K562 (cell line): Measurements from ENCODE around the gene C1orf198.

Experiments used
- CREB1 ChIP-seq, 2 experiments: sonication (generic) in 1 of 2; formaldehyde crosslinking in 1 of 2; IDR thresholded peaks; 2 replicates each; pipeline versions ENCODE4 v1.6.1 to v1.8.0; 2012 to 2022; ENCODE audit warnings: inconsistent platforms in 1 of 2, mild to moderate bottlenecking in 1 of 2, missing genetic modification reagents in 1 of 2, moderate library complexity in 1 of 2
- E2F1 ChIP-seq: sonication (generic); formaldehyde crosslinking; IDR thresholded peaks from 2 replicates; pipeline ENCODE4 v1.8.1; 2023; ENCODE audit warnings: mild to moderate bottlenecking, missing genetic modification reagents, moderate library complexity
- EP300 ChIP-seq: IDR thresholded peaks from 2 replicates; pipeline ENCODE4 v1.6.1; 2012; ENCODE audit warnings: low read length, improper control_type of control experiment
- EZH2 ChIP-seq: IDR thresholded peaks from 2 replicates; pipeline ENCODE4 v1.6.1; 2012; ENCODE audit warnings: low read depth, mild to moderate bottlenecking, inconsistent platforms, low read length, borderline replicate concordance
- FOXJ3 ChIP-seq: sonication (generic); formaldehyde crosslinking; IDR thresholded peaks from 2 replicates; pipeline ENCODE4 v1.4.0; 2020; ENCODE audit warnings: mild to moderate bottlenecking, missing genetic modification reagents
- KLF16 ChIP-seq: IDR thresholded peaks from 2 replicates; pipeline ENCODE4 v1.6.1; 2016; ENCODE audit warnings: antibody characterized with exemption
- MYC ChIP-seq, 2 experiments: fragments of 250-450 bp in 1 of 2; sonication (Bioruptor Pico) in 1 of 2; IDR thresholded peaks; 2 replicates each; pipeline versions ENCODE4 v1.5.1 to v1.6.1; 2012 to 2021; ENCODE audit warnings: low read depth in 2 of 2, borderline replicate concordance in 1 of 2, improper control_type of control experiment in 1 of 2, low read length in 1 of 2, mild to moderate bottlenecking in 1 of 2, moderate library complexity in 1 of 2
- NCOA6 ChIP-seq: fragments of 450-650 bp; IDR thresholded peaks from 2 replicates; pipeline ENCODE4 v1.6.1; 2017; ENCODE audit warnings: mild to moderate bottlenecking
- NFE2L1 ChIP-seq: fragments of 450-650 bp; IDR thresholded peaks from 2 replicates; pipeline ENCODE4 v1.6.1; 2016; ENCODE audit warnings: missing genetic modification characterization, low read depth, mild to moderate bottlenecking, missing compliant biosample characterization, moderate library complexity, borderline replicate concordance
- POLR2AphosphoS2 ChIP-seq: IDR thresholded peaks from 2 replicates; pipeline ENCODE4 v1.6.1; 2012; ENCODE audit warnings: low read length, improper control_type of control experiment
- SIX5 ChIP-seq, 2 experiments: IDR thresholded peaks; 2 replicates each; pipeline ENCODE4 v1.6.1; 2011; ENCODE audit warnings: low read length in 2 of 2, borderline replicate concordance in 1 of 2, low read depth in 1 of 2, mild to moderate bottlenecking in 1 of 2, moderate library complexity in 1 of 2; ENCODE audit not compliant: insufficient read depth in 1 of 2
- ZNF217 ChIP-seq: sonication (generic); formaldehyde crosslinking; IDR thresholded peaks from 2 replicates; pipeline ENCODE4 v1.8.0; 2022; ENCODE audit warnings: mild to moderate bottlenecking, missing genetic modification reagents
- TF ChIP-seq, protein P1 (sequence below), 3 experiments: IDR thresholded peaks in 2 of 3; conservative IDR thresholded peaks in 1 of 3; 2 replicates each; pipeline ENCODE4 v1.5.1; 2011 to 2012; ENCODE audit warnings: low read length in 3 of 3, mild to moderate bottlenecking in 3 of 3, control low read depth in 2 of 3, improper control_type of control experiment in 1 of 3, inconsistent platforms in 1 of 3, low read depth in 1 of 3, mixed read lengths in 1 of 3, moderate library complexity in 1 of 3; ENCODE audit not compliant: insufficient read depth in 2 of 3

GRCh38 chr1:230836347-230836746, 32.0 kb downstream of the C1orf198 start:
- TF ChIP-seq, protein P1, sequence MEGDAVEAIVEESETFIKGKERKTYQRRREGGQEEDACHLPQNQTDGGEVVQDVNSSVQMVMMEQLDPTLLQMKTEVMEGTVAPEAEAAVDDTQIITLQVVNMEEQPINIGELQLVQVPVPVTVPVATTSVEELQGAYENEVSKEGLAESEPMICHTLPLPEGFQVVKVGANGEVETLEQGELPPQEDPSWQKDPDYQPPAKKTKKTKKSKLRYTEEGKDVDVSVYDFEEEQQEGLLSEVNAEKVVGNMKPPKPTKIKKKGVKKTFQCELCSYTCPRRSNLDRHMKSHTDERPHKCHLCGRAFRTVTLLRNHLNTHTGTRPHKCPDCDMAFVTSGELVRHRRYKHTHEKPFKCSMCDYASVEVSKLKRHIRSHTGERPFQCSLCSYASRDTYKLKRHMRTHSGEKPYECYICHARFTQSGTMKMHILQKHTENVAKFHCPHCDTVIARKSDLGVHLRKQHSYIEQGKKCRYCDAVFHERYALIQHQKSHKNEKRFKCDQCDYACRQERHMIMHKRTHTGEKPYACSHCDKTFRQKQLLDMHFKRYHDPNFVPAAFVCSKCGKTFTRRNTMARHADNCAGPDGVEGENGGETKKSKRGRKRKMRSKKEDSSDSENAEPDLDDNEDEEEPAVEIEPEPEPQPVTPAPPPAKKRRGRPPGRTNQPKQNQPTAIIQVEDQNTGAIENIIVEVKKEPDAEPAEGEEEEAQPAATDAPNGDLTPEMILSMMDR (IDR thresholded peaks at IDR 0.05 in 2 of 3, conservative IDR thresholded peaks at IDR 0.05 in 1 of 3; ENCODE audit: insufficient read depth in 2 of 3, low read depth in 1 of 3, low read length in 3 of 3), result no peak
- no peak for TF ChIP-seq FOXJ3 (CRISPR knock-in tag)
- TF ChIP-seq KLF16, result no peak
- no peak for TF ChIP-seq POLR2AphosphoS2
- no peak for TF ChIP-seq NFE2L1
- no peak for TF ChIP-seq NCOA6
- no peak for TF ChIP-seq MYC (IDR thresholded peaks at IDR 0.05; ENCODE audit: low read depth, low read length)
- no peak for TF ChIP-seq MYC (CRISPR knock-in tag; IDR thresholded peaks at IDR 0.05; ENCODE audit: borderline replicate concordance, low read depth)
- no peak for TF ChIP-seq EP300
- no peak for TF ChIP-seq SIX5 (IDR thresholded peaks at IDR 0.05; ENCODE audit: borderline replicate concordance in 1 of 2, insufficient read depth in 1 of 2, low read depth in 1 of 2, low read length in 2 of 2)
- no peak for TF ChIP-seq ZNF217 (CRISPR knock-in tag)
- no peak for TF ChIP-seq EZH2
- no peak for TF ChIP-seq CREB1 (IDR thresholded peaks at IDR 0.05)
- no peak for TF ChIP-seq CREB1 (CRISPR knock-in tag; IDR thresholded peaks at IDR 0.05)
- no peak for TF ChIP-seq E2F1
